Vagina (tissue), 2 donors: ENCODE results near the gene PDE2A.

ENCODE experiments used
- CTCF ChIP-seq, 3 experiments: fragments of 450-650 bp in 2 of 3; fragments of 200-600 bp in 1 of 3; sonication (generic) in 1 of 3; IDR thresholded peaks; one replicate each; pipeline ENCODE4 v1.5.1; 2017 to 2019; ENCODE audit warnings: antibody characterized with exemption in 3 of 3, mild to moderate bottlenecking in 2 of 3, moderate library complexity in 2 of 3
- POLR2AphosphoS5 ChIP-seq, 2 donors: sonication (generic); formaldehyde crosslinking; IDR thresholded peaks; one replicate each; pipeline ENCODE4 v1.9.0; 2017; ENCODE audit warnings: antibody characterized with exemption in 2 of 2, mild to moderate bottlenecking in 2 of 2, low read depth in 1 of 2; ENCODE audit not compliant: insufficient read depth in 1 of 2

GRCh38 chr11:72592698-72593495, 81.3 kb downstream of the PDE2A start:
- TF ChIP-seq CTCF (IDR thresholded peaks at IDR 0.05) = no peak
- TF ChIP-seq POLR2AphosphoS5 (IDR thresholded peaks at IDR 0.05; ENCODE audit: insufficient read depth in 1 of 2, low read depth in 1 of 2) = no peak
